ENCODE data around the gene NUP93. TPM values are rescaled to one million over a fixed set of nuclear protein-coding genes. Genes with fewer than 3 reads are reported as not detected.

The NUP93 gene
- total RNA-seq, 1 experiment from 2014 or later = 144 TPM

DNA sequence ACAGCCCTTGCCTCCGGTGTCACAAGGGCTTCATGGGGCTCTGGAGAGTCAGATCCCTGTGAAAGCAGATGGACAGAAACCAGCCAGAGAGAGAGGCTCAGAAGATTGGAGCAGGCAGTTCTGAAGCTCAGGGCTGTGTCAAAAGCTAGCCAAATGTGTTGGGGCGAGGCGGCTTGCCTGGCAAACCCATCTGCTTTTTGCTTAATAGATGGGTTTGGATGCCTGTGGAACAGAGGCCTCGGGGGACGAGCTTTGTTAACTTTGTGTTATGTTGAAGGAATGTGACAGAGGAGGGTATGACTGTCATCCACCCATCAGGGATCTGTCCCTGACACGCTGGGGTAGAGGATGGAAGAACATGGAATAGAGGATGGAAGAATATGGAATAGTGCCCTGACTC lies 114.1 kb downstream of the NUP93 start:
- no peak overlapping the region for H3K9ac ChIP-seq (ENCODE audit: low read length)
- no peaks in the 10 kb centered on the region for H3K79me2 ChIP-seq (ENCODE audit: insufficient read depth, low read length)
- H2AFZ ChIP-seq (ENCODE audit: low read depth, low read length, poor library complexity, severe bottlenecking) = no peak overlapping the region
- no TSS peak for BruUV-seq (replicated peaks)
- no peaks in the 10 kb centered on the region for H3K9me2 ChIP-seq (ENCODE audit: insufficient read depth)
- no peaks in the 10 kb centered on the region for H4K20me1 ChIP-seq (ENCODE audit: insufficient read depth)
- ChIA-PET CTCF (no interaction called here), RAD21 (ENCODE audit: low non-redundant PET in 1 of 2, low total read pairs in 2 of 2, uncharacterized antibody in 2 of 2, unreplicated experiment in 2 of 2) (no interaction called here), POLR2A (no interaction called here)
- H3K27ac ChIP-seq (ENCODE audit: low read depth, low read length) = no peak overlapping the region
- no peaks in the 10 kb centered on the region for H3K9me3 ChIP-seq (ENCODE audit: control insufficient read depth in 1 of 2, insufficient read depth in 1 of 2, low read depth in 1 of 2, low read length in 2 of 2)
- TF ChIP-seq, protein P1, sequence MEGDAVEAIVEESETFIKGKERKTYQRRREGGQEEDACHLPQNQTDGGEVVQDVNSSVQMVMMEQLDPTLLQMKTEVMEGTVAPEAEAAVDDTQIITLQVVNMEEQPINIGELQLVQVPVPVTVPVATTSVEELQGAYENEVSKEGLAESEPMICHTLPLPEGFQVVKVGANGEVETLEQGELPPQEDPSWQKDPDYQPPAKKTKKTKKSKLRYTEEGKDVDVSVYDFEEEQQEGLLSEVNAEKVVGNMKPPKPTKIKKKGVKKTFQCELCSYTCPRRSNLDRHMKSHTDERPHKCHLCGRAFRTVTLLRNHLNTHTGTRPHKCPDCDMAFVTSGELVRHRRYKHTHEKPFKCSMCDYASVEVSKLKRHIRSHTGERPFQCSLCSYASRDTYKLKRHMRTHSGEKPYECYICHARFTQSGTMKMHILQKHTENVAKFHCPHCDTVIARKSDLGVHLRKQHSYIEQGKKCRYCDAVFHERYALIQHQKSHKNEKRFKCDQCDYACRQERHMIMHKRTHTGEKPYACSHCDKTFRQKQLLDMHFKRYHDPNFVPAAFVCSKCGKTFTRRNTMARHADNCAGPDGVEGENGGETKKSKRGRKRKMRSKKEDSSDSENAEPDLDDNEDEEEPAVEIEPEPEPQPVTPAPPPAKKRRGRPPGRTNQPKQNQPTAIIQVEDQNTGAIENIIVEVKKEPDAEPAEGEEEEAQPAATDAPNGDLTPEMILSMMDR (IDR thresholded peaks at IDR 0.05 in 2 of 3, conservative IDR thresholded peaks at IDR 0.05 in 1 of 3; ENCODE audit: borderline replicate concordance in 1 of 3, insufficient read depth in 1 of 3, low read depth in 2 of 3, low read length in 2 of 3) = no peak
- TF ChIP-seq ELF1 (IDR thresholded peaks at IDR 0.05; ENCODE audit: borderline replicate concordance, low read depth) (no peak), CEBPB (IDR thresholded peaks at IDR 0.05; ENCODE audit: low read depth) (no peak), SRF (IDR thresholded peaks at IDR 0.05; ENCODE audit: low read depth) (no peak), RAD21 (IDR thresholded peaks at IDR 0.05; ENCODE audit: low read depth) (no peak), EZH2 (IDR thresholded peaks at IDR 0.05) (no peak), POLR2AphosphoS5 (IDR thresholded peaks at IDR 0.05; ENCODE audit: low read depth, low read length) (no peak), ZFX (IDR thresholded peaks at IDR 0.05) (no peak), EZH2phosphoT487 (IDR thresholded peaks at IDR 0.05; ENCODE audit: borderline replicate concordance) (no peak), TCF7L2 (IDR thresholded peaks at IDR 0.05; ENCODE audit: borderline replicate concordance, extremely low read depth, insufficient read depth, insufficient read length) (no peak), FOSL1 (IDR thresholded peaks at IDR 0.05; ENCODE audit: low read depth) (no peak), POLR2A (IDR thresholded peaks at IDR 0.05; ENCODE audit: borderline replicate concordance, extremely low read depth, insufficient read depth, insufficient read length) (no peak), SIN3A (IDR thresholded peaks at IDR 0.05; ENCODE audit: low read depth) (no peak), ZNF274 (IDR thresholded peaks at IDR 0.05; ENCODE audit: low read depth, low read length) (no peak), JUND (IDR thresholded peaks at IDR 0.05) (no peak), CBX3 (IDR thresholded peaks at IDR 0.05; ENCODE audit: low read depth) (no peak)
- TF ChIP-seq, protein P2, sequence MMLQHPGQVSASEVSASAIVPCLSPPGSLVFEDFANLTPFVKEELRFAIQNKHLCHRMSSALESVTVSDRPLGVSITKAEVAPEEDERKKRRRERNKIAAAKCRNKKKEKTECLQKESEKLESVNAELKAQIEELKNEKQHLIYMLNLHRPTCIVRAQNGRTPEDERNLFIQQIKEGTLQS (IDR thresholded peaks at IDR 0.05) = no peak
- TF ChIP-seq, protein P3, sequence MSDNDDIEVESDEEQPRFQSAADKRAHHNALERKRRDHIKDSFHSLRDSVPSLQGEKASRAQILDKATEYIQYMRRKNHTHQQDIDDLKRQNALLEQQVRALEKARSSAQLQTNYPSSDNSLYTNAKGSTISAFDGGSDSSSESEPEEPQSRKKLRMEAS (IDR thresholded peaks at IDR 0.05) = no peak
- TF ChIP-seq, protein P4, sequence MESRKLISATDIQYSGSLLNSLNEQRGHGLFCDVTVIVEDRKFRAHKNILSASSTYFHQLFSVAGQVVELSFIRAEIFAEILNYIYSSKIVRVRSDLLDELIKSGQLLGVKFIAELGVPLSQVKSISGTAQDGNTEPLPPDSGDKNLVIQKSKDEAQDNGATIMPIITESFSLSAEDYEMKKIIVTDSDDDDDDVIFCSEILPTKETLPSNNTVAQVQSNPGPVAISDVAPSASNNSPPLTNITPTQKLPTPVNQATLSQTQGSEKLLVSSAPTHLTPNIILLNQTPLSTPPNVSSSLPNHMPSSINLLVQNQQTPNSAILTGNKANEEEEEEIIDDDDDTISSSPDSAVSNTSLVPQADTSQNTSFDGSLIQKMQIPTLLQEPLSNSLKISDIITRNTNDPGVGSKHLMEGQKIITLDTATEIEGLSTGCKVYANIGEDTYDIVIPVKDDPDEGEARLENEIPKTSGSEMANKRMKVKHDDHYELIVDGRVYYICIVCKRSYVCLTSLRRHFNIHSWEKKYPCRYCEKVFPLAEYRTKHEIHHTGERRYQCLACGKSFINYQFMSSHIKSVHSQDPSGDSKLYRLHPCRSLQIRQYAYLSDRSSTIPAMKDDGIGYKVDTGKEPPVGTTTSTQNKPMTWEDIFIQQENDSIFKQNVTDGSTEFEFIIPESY (IDR thresholded peaks at IDR 0.05; ENCODE audit: extremely low read depth, insufficient replicate concordance, low read length) = no peak
- H3K4me1 ChIP-seq (ENCODE audit: control insufficient read depth in 1 of 2, insufficient read depth in 2 of 2, low read length in 2 of 2) = peaks cover 8 to 18% of the 10 kb centered on the region in 2 experiments
- no peaks in the 10 kb centered on the region for H3K27me3 ChIP-seq (ENCODE audit: insufficient read depth, low read length)
- H3K4me3 ChIP-seq (replicated peaks in 1 of 2; ENCODE audit: low read depth in 1 of 2, low read length in 2 of 2) = no peak overlapping the region
- peaks cover 20 to 21% of the 10 kb centered on the region in 2 experiments; a peak in 3 of 4 replicates for H3K36me3 ChIP-seq (ENCODE audit: control insufficient read depth in 1 of 2, insufficient read depth in 2 of 2, low read length in 2 of 2)
- ATAC-seq = no peak
- no peak for DNase-seq (ENCODE audit: low read depth, low spot score)
- H3K4me2 ChIP-seq (ENCODE audit: low read length) = no peak overlapping the region
- intact Hi-C loops (cut with micrococcal nuclease) = no loop called here

Data from HCT116 (cell line).